GM23248 (cell line): ENCODE data around the gene SHROOM3.

Experiments
- EZH2 ChIP-seq: fragments of 200-600 bp; sonication (generic); IDR thresholded peaks from 2 replicates; pipeline ENCODE4 v1.6.1; 2018; ENCODE audit warnings: antibody characterized with exemption, mild to moderate bottlenecking; ENCODE audit not compliant: insufficient read depth, poor library complexity, severe bottlenecking
- EZH2phosphoT487 ChIP-seq: fragments of 200-600 bp; sonication (generic); IDR thresholded peaks from 2 replicates; pipeline ENCODE4 v1.6.1; 2018; ENCODE audit warnings: antibody characterized with exemption, moderate library complexity, mild to moderate bottlenecking, low read depth; ENCODE audit not compliant: insufficient read depth

GRCh38 chr4:76581077-76581962 lies 146.3 kb downstream of the SHROOM3 start:
- TF ChIP-seq EZH2phosphoT487 (no peak), EZH2 (no peak)
